ENCODE measurements around the gene CHRFAM7A. TPM values are rescaled to one million over a fixed set of nuclear protein-coding genes. Genes with fewer than 3 reads are reported as not detected.
A peak's percentile ranks its signal among the peaks of the same experiment; 100 is the strongest.
"Not testable (repeated sequence)": the region's sequence is repeated elsewhere in the genome, so short reads cannot be mapped to it uniquely, and the experiment has no call there.

Gene CHRFAM7A
- total and polyA plus RNA-seq, 9 of the 15 experiments (the other 6 are each of a cell fraction or from before 2014, with no cell fraction given) = 0.93 TPM; not detected in 8

GRCh38 chr15:30420723-30421122, 27.4 kb upstream of the CHRFAM7A start:
- ATAC-seq; BruUV-seq (replicated peaks); H3K4me1 ChIP-seq (replicated peaks in 1 of 2; ENCODE audit: control insufficient read depth in 2 of 2, insufficient read depth in 2 of 2, low read length in 2 of 2); H3K4me2 ChIP-seq (ENCODE audit: insufficient read depth, low read length); intact Hi-C loops (cut with micrococcal nuclease); H3K4me3 ChIP-seq; FAIRE-seq; H3K36me3 ChIP-seq (ENCODE audit: control insufficient read depth, insufficient read depth, low read length); DNase-seq (ENCODE audit: extremely low read depth in 1 of 4, low spot score in 3 of 4); H3K27ac ChIP-seq (ENCODE audit: extremely low read depth, low read depth, low read length); H3K27me3 ChIP-seq (ENCODE audit: control insufficient read depth in 2 of 2, insufficient read depth in 2 of 2, low read length in 2 of 2); H2AFZ ChIP-seq (ENCODE audit: low read depth, low read length); H3K79me2 ChIP-seq (ENCODE audit: control insufficient read depth, insufficient read depth, low read length); in situ Hi-C loops (cut with MboI); H4K20me1 ChIP-seq (replicated peaks; ENCODE audit: control insufficient read depth, insufficient read depth, low read length); H3K9ac ChIP-seq (ENCODE audit: insufficient read depth in 1 of 2, low read depth in 2 of 2, low read length in 2 of 2); H3K9me3 ChIP-seq (replicated peaks; ENCODE audit: control insufficient read depth, insufficient read depth, low read depth, low read length); CTCF ChIA-PET (ENCODE audit: low intra/inter-chr PET ratio); H3K9me1 ChIP-seq (ENCODE audit: control insufficient read depth, insufficient read depth, low read length); POLR2A ChIA-PET: not testable (repeated sequence)
- no CpG with 5 or more reads among the region's 6 CpGs for WGBS (ENCODE audit: insufficient coverage, low coverage, missing lambda C conversion rate)

- H3K4me1 ChIP-seq (replicated peaks in 1 of 2; ENCODE audit: control insufficient read depth in 2 of 2, insufficient read depth in 2 of 2, low read length in 2 of 2); H3K4me3 ChIP-seq; DNase-seq (ENCODE audit: extremely low read depth in 1 of 4, low spot score in 3 of 4); CTCF ChIA-PET (ENCODE audit: low intra/inter-chr PET ratio); H2AFZ ChIP-seq (ENCODE audit: low read depth, low read length); H3K36me3 ChIP-seq (ENCODE audit: control insufficient read depth, insufficient read depth, low read length); H3K79me2 ChIP-seq (ENCODE audit: control insufficient read depth, insufficient read depth, low read length); H3K9me3 ChIP-seq (replicated peaks; ENCODE audit: control insufficient read depth, insufficient read depth, low read depth, low read length); intact Hi-C loops (cut with micrococcal nuclease); in situ Hi-C loops (cut with MboI); H3K27ac ChIP-seq (ENCODE audit: extremely low read depth, low read depth, low read length); POLR2A ChIA-PET; FAIRE-seq; H3K4me2 ChIP-seq (ENCODE audit: insufficient read depth, low read length); H3K27me3 ChIP-seq (ENCODE audit: control insufficient read depth in 2 of 2, insufficient read depth in 2 of 2, low read length in 2 of 2); H3K9me1 ChIP-seq (ENCODE audit: control insufficient read depth, insufficient read depth, low read length); BruUV-seq (replicated peaks); H3K9ac ChIP-seq (ENCODE audit: insufficient read depth in 1 of 2, low read depth in 2 of 2, low read length in 2 of 2); ATAC-seq; H4K20me1 ChIP-seq (replicated peaks; ENCODE audit: control insufficient read depth, insufficient read depth, low read length): not testable (repeated sequence)
- WGBS (ENCODE audit: insufficient coverage, low coverage, missing lambda C conversion rate) = no CpG with 5 or more reads among the region's 7 CpGs
Observed at GRCh38 chr15:30414160-30414559, 20.8 kb upstream of the CHRFAM7A start, which contains the start of gene GOLGA8R. Gene GOLGA8R (minus strand): TSS chr15:30414260. CDS start chr15:30414162, 98 bp downstream.

- H3K4me3 ChIP-seq; DNase-seq (ENCODE audit: extremely low read depth in 1 of 4, low spot score in 3 of 4); H3K27me3 ChIP-seq (ENCODE audit: control insufficient read depth in 2 of 2, insufficient read depth in 2 of 2, low read length in 2 of 2); BruUV-seq (replicated peaks); POLR2A ChIA-PET; H3K9me3 ChIP-seq (replicated peaks; ENCODE audit: control insufficient read depth, insufficient read depth, low read depth, low read length); H3K36me3 ChIP-seq (ENCODE audit: control insufficient read depth, insufficient read depth, low read length); ATAC-seq; FAIRE-seq; in situ Hi-C loops (cut with MboI); H4K20me1 ChIP-seq (replicated peaks; ENCODE audit: control insufficient read depth, insufficient read depth, low read length); H3K4me1 ChIP-seq (replicated peaks in 1 of 2; ENCODE audit: control insufficient read depth in 2 of 2, insufficient read depth in 2 of 2, low read length in 2 of 2); H3K79me2 ChIP-seq (ENCODE audit: control insufficient read depth, insufficient read depth, low read length); CTCF ChIA-PET (ENCODE audit: low intra/inter-chr PET ratio); H3K9me1 ChIP-seq (ENCODE audit: control insufficient read depth, insufficient read depth, low read length); H3K9ac ChIP-seq (ENCODE audit: insufficient read depth in 1 of 2, low read depth in 2 of 2, low read length in 2 of 2); H2AFZ ChIP-seq (ENCODE audit: low read depth, low read length); H3K27ac ChIP-seq (ENCODE audit: extremely low read depth, low read depth, low read length); H3K4me2 ChIP-seq (ENCODE audit: insufficient read depth, low read length); intact Hi-C loops (cut with micrococcal nuclease): not testable (repeated sequence)
- 3% methylated on average over 5 of the region's 6 CpGs for WGBS (ENCODE audit: insufficient coverage, low coverage, missing lambda C conversion rate)
Observed at GRCh38 chr15:30407636-30408035, 14.3 kb upstream of the CHRFAM7A start.

GRCh38 chr15:30398988-30399387, 5.6 kb upstream of the CHRFAM7A start:
- CTCF ChIA-PET (ENCODE audit: low intra/inter-chr PET ratio); intact Hi-C loops (cut with micrococcal nuclease); POLR2A ChIA-PET; H3K9ac ChIP-seq (ENCODE audit: insufficient read depth in 1 of 2, low read depth in 2 of 2, low read length in 2 of 2); in situ Hi-C loops (cut with MboI); H3K4me3 ChIP-seq; BruUV-seq (replicated peaks); DNase-seq (ENCODE audit: extremely low read depth in 1 of 4, low spot score in 3 of 4); H3K9me1 ChIP-seq (ENCODE audit: control insufficient read depth, insufficient read depth, low read length); H2AFZ ChIP-seq (ENCODE audit: low read depth, low read length); H4K20me1 ChIP-seq (replicated peaks; ENCODE audit: control insufficient read depth, insufficient read depth, low read length); H3K79me2 ChIP-seq (ENCODE audit: control insufficient read depth, insufficient read depth, low read length); H3K4me2 ChIP-seq (ENCODE audit: insufficient read depth, low read length); H3K36me3 ChIP-seq (ENCODE audit: control insufficient read depth, insufficient read depth, low read length); H3K27ac ChIP-seq (ENCODE audit: extremely low read depth, low read depth, low read length); FAIRE-seq; H3K27me3 ChIP-seq (ENCODE audit: control insufficient read depth in 2 of 2, insufficient read depth in 2 of 2, low read length in 2 of 2); H3K4me1 ChIP-seq (replicated peaks in 1 of 2; ENCODE audit: control insufficient read depth in 2 of 2, insufficient read depth in 2 of 2, low read length in 2 of 2); H3K9me3 ChIP-seq (replicated peaks; ENCODE audit: control insufficient read depth, insufficient read depth, low read depth, low read length): not testable (repeated sequence)
- 0% methylated on average over 1 of the region's 6 CpGs for WGBS (ENCODE audit: insufficient coverage, low coverage, missing lambda C conversion rate)
- peak; percentile 65; the same call in 2 of the 3 replicates for ATAC-seq
